ENCODE results near the gene PFDN1.

PFDN1 gene

DNA sequence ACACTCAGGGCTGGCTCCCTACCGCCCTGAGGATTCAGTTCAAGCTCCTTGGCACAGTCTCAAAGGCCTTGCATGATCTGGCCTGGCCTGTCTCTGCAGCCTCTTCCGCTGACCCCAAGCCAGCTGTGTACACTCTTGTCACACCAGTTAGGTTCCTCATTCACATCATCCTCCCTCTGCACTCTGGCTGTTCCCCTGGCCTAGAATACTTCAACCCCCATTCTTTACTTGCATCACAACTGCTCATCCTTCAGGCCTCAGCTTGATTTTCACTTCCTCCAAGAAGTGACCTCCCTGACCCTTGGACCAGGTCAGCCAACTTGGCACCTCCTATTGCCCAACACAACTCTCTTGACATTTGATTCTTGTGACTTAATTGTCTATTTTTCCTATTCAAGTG is 18.9 kb upstream of the PFDN1 start:
- no peak overlapping the region for H3K27ac ChIP-seq
- TF ChIP-seq, protein P1, sequence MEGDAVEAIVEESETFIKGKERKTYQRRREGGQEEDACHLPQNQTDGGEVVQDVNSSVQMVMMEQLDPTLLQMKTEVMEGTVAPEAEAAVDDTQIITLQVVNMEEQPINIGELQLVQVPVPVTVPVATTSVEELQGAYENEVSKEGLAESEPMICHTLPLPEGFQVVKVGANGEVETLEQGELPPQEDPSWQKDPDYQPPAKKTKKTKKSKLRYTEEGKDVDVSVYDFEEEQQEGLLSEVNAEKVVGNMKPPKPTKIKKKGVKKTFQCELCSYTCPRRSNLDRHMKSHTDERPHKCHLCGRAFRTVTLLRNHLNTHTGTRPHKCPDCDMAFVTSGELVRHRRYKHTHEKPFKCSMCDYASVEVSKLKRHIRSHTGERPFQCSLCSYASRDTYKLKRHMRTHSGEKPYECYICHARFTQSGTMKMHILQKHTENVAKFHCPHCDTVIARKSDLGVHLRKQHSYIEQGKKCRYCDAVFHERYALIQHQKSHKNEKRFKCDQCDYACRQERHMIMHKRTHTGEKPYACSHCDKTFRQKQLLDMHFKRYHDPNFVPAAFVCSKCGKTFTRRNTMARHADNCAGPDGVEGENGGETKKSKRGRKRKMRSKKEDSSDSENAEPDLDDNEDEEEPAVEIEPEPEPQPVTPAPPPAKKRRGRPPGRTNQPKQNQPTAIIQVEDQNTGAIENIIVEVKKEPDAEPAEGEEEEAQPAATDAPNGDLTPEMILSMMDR (IDR thresholded peaks at IDR 0.05), result no peak
- no peak for TF ChIP-seq ZFX (IDR thresholded peaks at IDR 0.05; ENCODE audit: borderline replicate concordance)

DNA sequence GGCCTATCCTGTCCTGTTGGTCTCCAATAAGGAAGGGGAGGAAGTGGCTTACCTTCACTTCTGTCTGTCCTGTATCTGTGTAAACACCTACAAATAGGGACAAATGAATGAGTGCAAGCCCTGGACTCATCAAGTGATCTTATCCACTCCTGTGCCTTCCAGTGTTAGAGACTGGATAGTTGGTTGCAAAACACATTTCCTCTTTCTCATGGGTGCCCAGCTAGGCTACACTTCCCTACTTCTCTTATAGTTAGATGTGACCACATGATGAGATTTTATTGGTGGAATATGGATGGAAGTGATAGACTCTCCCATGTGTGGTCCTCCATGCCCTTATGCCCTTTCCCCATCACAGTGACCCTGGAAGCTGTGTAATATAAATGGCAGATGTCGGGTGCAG is 16.9 kb upstream of the PFDN1 start:
- no peak overlapping the region for H3K27ac ChIP-seq

DNA sequence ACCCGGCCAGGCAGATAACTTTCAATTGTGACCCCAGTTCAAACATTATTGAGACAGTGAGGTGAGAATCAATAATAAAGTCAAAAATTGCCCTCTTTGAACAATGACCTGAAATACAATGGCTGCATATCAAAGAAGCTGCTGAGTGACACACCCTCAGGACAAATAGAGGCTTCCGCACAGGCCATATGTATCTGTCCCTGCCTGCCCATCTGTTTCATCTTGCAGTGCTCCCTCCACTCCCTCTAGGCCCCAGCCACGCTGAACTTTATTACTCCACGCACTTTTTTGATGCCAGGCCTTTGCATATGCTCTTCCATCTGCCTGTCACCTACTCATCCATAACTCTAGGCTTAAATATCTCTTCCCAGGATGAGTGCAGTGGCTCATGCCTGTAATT is 15.9 kb upstream of the PFDN1 start:
- no peak overlapping the region for H3K27ac ChIP-seq
- TF ChIP-seq, protein P1 (IDR thresholded peaks at IDR 0.05), result no peak
- no peak for TF ChIP-seq ZFX (IDR thresholded peaks at IDR 0.05; ENCODE audit: borderline replicate concordance)

More for the DNA sequence above, 16.9 kb upstream of the PFDN1 start:
- TF ChIP-seq, protein P1 (IDR thresholded peaks at IDR 0.05), result no peak
- no peak for TF ChIP-seq ZFX (IDR thresholded peaks at IDR 0.05; ENCODE audit: borderline replicate concordance)

DNA sequence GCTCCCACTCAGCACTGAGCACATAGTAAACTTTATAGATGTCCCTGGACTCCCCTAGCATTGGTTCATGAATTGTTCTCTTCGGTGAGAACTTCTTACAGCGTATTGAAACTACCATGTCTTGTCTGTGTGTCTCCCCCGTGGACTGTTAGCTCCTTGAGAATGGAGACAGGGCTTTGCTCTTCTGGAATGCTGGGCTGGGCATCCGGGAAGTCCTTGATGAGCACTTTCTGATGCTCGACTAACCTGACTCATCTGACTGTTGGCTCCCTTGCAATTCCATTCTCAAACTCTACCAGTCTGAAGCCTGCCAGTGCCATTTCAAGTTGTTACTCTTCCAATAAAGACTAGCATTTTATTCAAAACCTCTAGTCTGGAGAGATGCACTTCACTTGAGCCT is 15.0 kb upstream of the PFDN1 start:
- H3K27ac ChIP-seq, result no peak overlapping the region
- no peak for TF ChIP-seq ZFX (IDR thresholded peaks at IDR 0.05; ENCODE audit: borderline replicate concordance)
- TF ChIP-seq, protein P1 (IDR thresholded peaks at IDR 0.05), result no peak

DNA sequence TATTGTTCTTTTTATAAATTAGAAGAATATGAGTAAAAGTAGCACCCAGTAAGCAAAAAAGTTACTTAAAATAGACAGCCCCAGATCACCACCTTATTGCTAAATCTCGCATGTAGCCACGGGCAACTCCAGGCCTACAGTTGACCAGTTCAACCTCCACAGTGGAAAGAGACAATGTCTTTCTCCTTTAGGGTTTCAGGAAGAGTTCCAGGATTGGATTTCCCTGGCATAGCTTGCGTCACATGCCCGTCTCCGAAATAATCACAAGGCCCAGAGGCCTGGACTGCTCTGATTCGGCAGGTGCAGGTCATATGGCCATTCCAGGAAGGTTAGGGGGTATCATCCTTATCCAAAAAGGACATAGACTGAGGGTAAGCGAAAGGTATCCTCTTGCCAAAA is 9.9 kb upstream of the PFDN1 start:
- H3K27ac ChIP-seq, result no peak overlapping the region
- TF ChIP-seq, protein P1 (IDR thresholded peaks at IDR 0.05), result no peak
- no peak for TF ChIP-seq ZFX (IDR thresholded peaks at IDR 0.05; ENCODE audit: borderline replicate concordance)

DNA sequence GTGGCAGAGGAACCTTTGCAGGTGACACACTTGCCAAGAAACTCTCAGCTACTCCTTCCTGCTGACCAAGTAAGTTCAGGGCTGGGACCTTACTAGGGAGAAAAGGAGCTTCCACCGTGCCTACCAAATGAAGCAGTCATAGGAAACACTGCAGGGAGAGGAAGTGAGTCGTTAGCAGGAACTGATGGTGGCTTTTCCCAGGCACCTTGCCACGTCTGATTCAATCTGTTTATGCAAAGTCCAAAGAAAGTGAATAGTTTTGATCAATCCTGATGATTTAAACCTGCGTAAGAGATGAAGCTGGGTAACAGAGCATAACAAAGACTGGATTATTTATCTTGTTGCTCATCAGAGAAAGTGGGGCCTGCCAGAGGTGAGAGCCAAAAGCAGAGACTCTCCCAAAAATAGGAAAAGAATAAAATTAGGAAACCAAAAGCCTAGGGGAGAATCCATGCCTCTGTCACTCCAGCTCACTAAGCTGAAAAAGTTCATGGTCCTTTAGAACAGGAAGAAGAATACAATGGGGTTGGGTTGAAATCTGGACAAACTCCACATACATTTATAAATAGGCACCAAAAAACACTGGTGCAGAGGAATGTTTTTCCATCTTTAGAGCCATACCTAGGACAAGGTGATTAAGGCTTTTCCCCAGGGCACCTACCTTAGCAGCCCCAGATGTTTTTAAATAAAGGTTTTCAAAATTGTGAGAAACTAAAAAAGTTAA is 9.3 kb upstream of the PFDN1 start:
- TF ChIP-seq, protein P1 (IDR thresholded peaks at IDR 0.05), result no peak
- TF ChIP-seq ZFX (IDR thresholded peaks at IDR 0.05; ENCODE audit: borderline replicate concordance), result no peak
- no peak overlapping the region for H3K27ac ChIP-seq

DNA sequence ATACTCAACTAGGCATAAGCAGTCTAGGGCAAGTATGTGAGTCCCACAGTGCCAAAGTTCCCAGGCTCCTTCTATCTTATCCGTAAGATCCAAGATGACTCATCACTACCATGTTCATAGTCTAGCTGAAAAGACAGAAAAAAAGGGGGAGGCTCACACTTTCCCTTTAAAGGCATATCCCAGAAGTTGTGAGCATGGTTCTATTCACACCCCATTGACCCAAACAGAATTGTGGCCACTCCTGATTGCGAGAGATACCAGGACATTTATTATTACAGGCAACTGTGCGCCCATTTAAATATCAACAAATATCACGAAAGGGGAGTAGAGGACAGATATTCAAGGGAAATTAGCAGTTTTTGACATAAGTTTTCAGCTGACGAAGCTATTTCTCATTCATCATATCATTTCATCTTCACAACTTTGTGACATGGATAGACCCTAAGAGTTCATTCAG is 8.1 kb upstream of the PFDN1 start:
- TF ChIP-seq, protein P1 (IDR thresholded peaks at IDR 0.05), result no peak
- TF ChIP-seq ZFX (IDR thresholded peaks at IDR 0.05; ENCODE audit: borderline replicate concordance), result no peak
- no peak overlapping the region for H3K27ac ChIP-seq
